Inflammatory macrophage (primary cell): ENCODE data around the gene SAE1.

Experiments used
- DNase-seq, 2 donors: peaks; one replicate each; pipeline ENCODE4 v3.0.0-alpha.2; 2020 to 2022

SAE1 gene

GRCh38 chr19:47107202-47107952 is 23.3 kb upstream of the SAE1 start:
- DNase-seq: peak; percentile 24 to 62

GRCh38 chr19:47107953-47108746 is 22.5 kb upstream of the SAE1 start:
- DNase-seq: no peak

GRCh38 chr19:47109177-47109540 is 21.5 kb upstream of the SAE1 start:
- no peak for DNase-seq

GRCh38 chr19:47109541-47110375 is 20.9 kb upstream of the SAE1 start:
- peak; percentile 51 to 61 for DNase-seq

- DNase-seq: peak in 1 of 2 donors; percentile 5
These were observed 20.1 kb upstream of the SAE1 start for GRCh38 chr19:47110521-47111005.

- DNase-seq: peak; percentile 66 to 86
These were observed 19.5 kb upstream of the SAE1 start for GRCh38 chr19:47111006-47111621.

- DNase-seq: no peak
These were observed 18.9 kb upstream of the SAE1 start for GRCh38 chr19:47111682-47112165.

GRCh38 chr19:47112166-47112996 is 18.3 kb upstream of the SAE1 start:
- peak; percentile 77 to 80 for DNase-seq

GRCh38 chr19:47112997-47113849 is 17.4 kb upstream of the SAE1 start, which contains the start of gene ZC3H4:
TSS of gene ZC3H4 (minus strand) at chr19:47113776. CDS start at chr19:47112584, 1,192 bp downstream.
- peak; percentile 99 to 100 for DNase-seq

GRCh38 chr19:47113850-47114651 is 16.6 kb upstream of the SAE1 start:
- DNase-seq: no peak

- DNase-seq: no peak
These were observed 10.1 kb upstream of the SAE1 start for GRCh38 chr19:47120470-47121067.

GRCh38 chr19:47122359-47123335 is 8.0 kb upstream of the SAE1 start:
- no peak for DNase-seq

- no peak for DNase-seq
These were observed 7.2 kb upstream of the SAE1 start for GRCh38 chr19:47123406-47123805.

GRCh38 chr19:47124937-47125668 is 5.5 kb upstream of the SAE1 start:
- peak; percentile 62 to 83 for DNase-seq

GRCh38 chr19:47125669-47125938 is 5.0 kb upstream of the SAE1 start:
- DNase-seq: no peak

GRCh38 chr19:47129579-47129978 is 1.1 kb upstream of the SAE1 start:
- no peak for DNase-seq

GRCh38 chr19:47130120-47130588 is 481 bp upstream of the SAE1 start:
- no peak for DNase-seq
